Measurements from ENCODE around the gene DGKZ.

DNA sequence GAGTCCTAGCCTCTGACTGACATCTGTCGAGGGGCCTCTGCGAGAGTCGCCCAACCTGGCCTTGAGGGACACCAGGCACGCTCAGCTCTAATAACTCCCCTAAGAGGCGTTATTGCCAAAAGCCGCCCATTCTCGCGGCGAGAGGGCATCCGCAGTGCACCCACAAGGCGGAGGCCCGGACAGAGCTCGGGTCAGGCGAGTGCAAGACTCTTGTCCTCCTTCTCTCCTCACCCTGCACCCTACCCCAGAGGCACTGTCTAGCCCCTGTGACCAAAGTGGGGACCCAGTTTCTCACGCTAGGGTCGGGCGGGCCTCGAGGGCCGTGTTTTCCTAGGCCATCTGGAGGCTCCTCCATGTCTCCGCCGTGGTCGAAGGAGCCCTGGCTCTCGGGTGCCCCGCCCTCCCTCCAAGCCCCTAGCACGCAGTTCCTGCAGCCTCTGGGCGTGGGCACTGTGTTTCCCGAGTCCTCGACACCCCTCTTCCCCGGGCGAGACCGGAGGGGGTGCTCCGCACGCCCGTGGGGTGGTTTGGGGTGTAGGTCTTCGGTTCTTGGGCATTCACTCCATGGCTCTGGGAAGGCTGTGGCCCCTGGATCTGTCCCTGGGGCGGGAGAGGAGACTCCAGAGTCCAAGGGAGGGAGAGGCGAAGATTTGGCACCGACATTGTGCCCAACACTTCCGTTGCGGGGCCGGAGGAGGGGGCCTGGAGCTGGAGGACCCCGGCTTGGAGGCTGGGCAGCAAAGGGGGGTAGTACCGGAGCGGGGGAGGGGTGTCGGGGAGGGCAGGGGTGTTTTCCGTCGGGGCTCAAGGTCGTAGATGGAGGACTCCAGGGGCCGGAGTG is 43.3 kb downstream of the DGKZ start:
- TF ChIP-seq, protein P1, sequence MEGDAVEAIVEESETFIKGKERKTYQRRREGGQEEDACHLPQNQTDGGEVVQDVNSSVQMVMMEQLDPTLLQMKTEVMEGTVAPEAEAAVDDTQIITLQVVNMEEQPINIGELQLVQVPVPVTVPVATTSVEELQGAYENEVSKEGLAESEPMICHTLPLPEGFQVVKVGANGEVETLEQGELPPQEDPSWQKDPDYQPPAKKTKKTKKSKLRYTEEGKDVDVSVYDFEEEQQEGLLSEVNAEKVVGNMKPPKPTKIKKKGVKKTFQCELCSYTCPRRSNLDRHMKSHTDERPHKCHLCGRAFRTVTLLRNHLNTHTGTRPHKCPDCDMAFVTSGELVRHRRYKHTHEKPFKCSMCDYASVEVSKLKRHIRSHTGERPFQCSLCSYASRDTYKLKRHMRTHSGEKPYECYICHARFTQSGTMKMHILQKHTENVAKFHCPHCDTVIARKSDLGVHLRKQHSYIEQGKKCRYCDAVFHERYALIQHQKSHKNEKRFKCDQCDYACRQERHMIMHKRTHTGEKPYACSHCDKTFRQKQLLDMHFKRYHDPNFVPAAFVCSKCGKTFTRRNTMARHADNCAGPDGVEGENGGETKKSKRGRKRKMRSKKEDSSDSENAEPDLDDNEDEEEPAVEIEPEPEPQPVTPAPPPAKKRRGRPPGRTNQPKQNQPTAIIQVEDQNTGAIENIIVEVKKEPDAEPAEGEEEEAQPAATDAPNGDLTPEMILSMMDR (IDR thresholded peaks at IDR 0.05; ENCODE audit: extremely low read depth in 1 of 2, insufficient read depth in 1 of 2, low read depth in 1 of 2, low read length in 2 of 2), result no peak
- TF ChIP-seq POLR2AphosphoS5 (IDR thresholded peaks at IDR 0.05; ENCODE audit: insufficient read depth, low read depth, low read length), result no peak
- TF ChIP-seq, protein P2, sequence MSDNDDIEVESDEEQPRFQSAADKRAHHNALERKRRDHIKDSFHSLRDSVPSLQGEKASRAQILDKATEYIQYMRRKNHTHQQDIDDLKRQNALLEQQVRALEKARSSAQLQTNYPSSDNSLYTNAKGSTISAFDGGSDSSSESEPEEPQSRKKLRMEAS (IDR thresholded peaks at IDR 0.05; ENCODE audit: insufficient read depth, insufficient read length), result no peak
- no peak for TF ChIP-seq MYC (IDR thresholded peaks at IDR 0.05; ENCODE audit: low read depth, low read length)
- TF ChIP-seq POLR2A (IDR thresholded peaks at IDR 0.05; ENCODE audit: low read depth, low read length), result no peak
- TF ChIP-seq EZH2 (IDR thresholded peaks at IDR 0.05; ENCODE audit: borderline replicate concordance, low read depth, low read length, severe bottlenecking), result peak; percentile 90
- no peak for TF ChIP-seq GATA2 (IDR thresholded peaks at IDR 0.05; ENCODE audit: insufficient read depth, insufficient read length, low read depth, low read length)
- TF ChIP-seq FOS (IDR thresholded peaks at IDR 0.05; ENCODE audit: borderline replicate concordance, insufficient read depth, low read length), result no peak
